ENCODE data around the gene MUC6.

MUC6 gene

DNA sequence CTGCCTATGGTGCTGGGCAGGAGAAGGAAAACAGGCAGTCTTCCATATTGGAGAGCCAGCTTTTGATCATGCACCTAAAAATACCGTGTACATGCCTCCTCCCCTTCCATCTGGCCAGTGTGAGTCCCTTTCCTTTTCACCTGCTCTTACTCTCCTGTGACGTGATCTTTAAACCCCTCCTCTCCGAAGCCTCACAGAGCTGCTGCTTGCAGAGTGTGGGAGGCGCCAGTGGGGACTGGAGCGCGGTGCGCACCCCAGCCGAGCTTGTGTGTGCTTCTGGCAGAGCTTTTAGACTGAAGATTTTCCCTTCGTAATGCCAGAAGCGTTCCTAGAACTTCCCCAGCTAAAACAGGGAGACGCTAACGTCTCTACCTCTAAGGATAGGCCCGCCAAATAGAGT, 29.8 kb downstream of the MUC6 start:
- DNase-seq: no peak

DNA sequence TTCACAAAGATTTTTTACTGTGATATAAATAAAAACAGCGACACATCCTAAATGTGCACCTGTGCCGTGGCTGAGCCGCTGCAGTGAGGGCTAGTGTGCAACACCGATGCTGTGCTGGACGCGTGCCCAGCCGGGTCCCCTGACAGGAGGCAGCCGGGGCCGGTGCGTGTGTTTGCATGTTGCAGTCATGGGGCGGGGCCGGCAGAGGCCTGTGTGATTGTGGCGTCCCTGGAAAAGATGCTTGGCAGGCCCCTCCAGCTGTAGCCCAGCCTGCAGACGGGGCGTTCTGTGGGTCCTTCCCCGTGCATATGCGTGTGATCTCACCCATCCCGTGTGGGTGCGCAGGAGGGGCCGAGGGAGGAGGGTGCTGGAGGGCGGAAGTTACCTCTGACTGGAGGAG, 30.6 kb downstream of the MUC6 start:
- DNase-seq: peak; percentile 76

DNA sequence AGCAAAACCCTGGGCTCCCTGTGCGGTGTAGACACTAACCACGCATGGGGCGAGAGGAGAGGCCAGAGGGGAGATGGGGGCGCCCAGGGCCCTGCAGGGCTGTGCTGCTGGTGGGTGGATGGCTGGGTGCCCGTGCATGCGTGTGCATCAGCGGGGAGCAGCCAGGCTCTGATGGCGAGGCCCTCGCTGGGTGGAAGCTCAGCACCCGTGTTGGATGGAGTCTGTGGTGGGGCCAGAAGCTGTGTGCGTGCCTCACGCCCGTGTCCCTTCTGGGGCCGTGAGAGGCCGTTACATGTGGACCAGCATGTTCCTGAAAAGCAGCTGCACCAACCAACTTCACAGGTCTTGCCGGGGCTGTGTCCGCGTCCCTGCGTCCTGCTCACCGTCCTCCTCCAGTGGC, 33.4 kb downstream of the MUC6 start:
- no peak for DNase-seq

DNA sequence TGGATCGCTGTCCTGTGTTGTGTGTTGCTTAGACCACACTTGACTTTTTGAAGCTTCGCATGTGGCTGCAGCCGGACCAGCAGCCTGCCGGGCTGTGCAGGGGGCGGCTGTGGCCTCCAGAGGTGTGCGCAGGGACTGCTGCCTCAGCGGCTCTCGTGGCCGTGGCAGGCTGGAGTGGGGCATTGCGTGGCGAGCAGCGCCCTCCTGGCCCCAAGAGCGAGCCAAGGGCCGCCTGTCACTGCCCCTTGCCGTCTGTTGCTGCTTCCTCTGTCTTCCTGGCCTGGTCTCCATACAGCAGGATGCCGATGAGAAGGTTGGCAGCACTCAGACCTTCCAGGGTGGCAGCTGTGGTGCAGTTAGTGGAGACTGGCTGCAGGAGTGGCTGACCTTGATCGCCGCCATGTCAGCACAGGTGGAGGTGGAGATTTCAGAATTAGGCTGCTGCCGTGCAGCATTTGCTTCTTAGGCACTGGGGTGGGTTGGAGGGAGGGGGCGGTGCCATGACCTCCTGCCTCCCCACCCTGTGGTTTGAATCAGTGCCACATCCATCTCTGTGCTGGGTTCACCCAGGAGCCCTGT, 34.0 kb downstream of the MUC6 start:
- DNase-seq: no peak

DNA sequence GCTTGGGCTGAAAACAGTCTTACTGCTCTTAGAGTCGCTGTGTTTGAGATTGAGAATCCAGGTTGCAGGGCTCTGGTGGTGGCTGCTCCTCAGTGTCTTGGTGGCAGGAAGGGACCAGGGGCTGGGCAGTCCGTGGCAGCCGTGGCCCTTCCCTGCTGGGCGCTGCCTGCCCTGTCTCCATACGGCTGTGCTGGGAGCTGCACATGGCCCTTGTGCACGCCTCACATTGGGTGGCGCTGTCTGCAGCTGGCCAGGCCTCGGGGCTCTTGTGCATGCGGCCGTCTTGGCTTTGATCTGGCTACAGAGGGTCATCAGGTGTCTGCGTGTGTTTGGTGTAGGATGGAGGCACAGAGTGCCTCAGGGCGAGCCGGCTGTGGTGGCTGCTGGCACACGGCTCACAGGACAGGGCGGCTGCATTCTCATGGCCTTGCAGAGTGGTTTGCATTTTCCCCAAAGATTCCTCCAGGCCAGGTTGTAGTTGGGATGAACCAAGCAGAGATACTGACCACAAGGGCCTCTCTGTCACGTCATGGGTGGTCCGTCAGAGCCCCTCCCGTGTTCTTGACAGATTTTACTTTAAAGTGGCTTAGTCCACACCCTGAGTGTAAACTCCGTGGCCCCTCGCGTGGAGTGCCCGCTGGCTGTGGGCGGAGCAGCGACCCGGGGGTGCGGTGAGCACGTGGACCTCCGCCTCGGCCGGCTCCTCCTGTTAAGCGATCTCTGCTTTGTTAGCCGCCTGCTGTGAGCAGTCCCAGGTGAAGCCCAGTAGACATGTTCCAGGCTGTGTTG, 34.7 kb downstream of the MUC6 start:
- DNase-seq: no peak

DNA sequence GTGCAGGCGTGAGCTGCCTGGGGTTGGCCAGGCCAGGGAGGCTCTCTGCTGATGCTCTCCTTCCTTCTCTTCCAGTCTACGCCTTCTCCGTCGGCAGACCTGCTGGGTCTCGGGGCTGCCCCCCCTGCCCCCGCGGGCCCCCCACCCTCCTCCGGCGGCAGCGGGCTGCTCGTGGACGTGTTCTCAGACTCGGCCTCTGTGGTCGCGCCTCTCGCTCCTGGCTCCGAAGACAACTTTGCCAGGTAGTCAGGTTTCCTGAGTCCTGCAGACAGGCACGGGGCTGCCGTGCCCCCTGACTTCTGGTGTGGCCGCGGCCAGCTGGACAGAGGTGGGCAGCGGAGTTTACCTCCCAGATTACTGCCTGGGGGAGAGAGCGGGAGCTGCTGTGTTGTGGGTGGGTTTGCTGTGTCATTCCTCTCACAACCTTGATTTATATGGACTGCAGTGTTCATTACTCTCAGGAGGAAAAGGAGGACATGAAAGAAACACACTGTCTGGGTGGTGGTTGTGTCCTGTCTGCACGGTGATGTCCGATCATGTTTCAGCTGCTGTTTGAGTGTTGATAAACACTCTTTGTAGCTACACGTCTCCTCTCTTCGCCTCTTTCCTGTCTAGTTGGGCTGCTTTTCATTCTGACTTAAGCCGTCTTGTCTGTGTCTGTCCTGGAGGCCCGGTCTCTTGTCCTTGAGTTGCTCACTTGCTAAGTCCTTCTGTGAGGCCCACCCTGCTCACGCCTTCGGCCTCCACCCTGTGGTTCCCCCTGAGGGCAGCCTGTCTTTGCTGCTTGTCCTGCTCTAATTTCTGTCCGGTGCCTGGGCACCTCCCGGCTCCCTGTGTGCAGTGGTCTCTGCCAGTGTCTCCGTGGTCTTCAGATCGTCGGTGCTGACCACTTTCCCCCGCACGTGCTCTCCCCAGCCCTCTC, 35.9 kb downstream of the MUC6 start:
- no peak for DNase-seq

DNA sequence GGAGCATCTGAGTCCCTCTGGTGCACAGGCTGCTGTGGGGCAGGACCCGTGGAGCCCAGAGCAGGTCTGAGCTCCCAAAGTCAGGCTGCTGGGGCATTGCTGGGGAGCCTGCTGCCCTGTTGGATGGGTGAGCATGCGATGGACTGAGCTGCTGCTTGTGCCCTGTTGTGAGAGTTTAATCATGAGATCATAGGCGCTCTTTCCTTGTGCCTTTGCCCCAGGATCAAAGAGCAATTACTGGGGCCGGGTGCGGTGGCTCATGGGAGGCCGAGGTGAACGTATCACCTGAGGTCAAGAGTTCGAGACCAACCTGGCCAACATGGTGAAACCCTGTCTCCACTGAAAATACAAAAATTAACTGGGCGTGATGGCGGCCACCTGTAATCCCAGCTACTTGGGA, 37.5 kb downstream of the MUC6 start:
- DNase-seq: no peak

DNA sequence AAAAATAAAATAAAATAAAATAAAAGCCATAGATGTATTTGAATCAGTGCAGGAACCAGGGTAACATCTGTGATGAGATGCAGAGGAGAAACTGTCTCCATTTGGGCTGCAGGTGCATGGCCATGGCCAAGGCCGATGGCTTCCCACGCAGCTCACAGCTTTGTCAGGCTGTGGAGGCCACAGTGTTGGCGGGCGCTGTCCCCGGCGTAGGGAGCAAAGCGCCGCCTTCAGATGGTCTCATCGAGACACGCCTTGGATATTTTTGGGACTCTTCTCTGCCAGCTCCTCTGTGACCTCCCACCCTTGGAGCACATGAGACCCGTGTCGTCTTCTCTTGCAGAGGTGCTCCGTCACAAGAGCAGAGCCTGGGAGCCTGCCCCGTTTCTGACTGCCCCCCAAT, 38.6 kb downstream of the MUC6 start:
- DNase-seq: no peak

DNA sequence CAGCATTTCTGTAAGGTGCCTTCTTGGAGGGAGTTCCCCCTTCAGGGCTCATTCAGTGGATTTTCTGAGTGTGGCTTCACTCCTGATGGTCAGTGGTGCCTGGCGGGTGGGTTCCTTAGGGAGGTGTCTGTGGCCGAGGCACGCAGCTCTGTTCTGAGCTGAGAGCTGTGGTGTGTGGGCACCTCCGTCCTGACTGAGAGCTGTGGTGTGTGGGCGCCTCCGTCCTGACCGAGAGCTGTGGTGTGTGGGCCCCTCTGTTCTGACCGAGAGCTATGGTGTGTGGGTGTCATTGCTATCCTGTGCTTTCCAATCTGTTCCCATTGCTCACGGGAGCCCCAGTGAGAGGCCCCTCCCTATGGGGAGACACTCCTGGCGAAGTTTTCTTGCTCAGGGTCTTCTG, 39.8 kb downstream of the MUC6 start:
- DNase-seq: no peak

DNA sequence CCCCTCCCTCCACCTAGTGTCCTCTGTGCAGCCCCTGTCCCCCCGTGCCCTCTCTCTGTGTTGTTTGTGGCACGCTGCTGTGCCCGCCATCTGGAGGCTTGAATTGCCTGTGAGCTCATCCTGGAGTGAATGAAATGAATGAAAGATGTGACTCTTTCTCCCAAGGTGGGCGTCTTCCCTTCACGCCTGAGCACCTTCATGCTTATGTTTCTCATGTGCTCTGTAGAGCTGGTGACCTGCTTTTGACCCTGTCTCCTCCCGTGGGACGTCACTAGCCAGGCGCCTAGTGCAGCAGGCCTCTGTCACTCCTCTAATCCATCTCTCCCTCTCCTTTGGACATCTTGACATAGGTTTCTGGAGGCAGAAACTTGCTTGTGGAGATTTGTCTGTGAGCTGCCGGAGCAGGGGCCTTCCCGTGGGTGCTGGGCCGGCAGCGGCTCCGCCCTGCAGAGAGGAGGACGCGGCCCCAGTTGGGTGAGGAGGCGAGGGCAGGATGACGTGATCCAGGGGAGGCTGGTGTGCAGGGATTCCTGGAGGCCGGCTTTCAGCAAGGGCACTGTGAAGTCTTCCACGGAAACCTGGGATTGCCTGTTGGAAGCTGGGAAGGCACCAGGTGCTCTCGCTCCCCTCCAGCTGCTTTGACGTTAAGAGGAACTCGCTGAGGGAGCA, 40.6 kb downstream of the MUC6 start:
- no peak for DNase-seq

DNA sequence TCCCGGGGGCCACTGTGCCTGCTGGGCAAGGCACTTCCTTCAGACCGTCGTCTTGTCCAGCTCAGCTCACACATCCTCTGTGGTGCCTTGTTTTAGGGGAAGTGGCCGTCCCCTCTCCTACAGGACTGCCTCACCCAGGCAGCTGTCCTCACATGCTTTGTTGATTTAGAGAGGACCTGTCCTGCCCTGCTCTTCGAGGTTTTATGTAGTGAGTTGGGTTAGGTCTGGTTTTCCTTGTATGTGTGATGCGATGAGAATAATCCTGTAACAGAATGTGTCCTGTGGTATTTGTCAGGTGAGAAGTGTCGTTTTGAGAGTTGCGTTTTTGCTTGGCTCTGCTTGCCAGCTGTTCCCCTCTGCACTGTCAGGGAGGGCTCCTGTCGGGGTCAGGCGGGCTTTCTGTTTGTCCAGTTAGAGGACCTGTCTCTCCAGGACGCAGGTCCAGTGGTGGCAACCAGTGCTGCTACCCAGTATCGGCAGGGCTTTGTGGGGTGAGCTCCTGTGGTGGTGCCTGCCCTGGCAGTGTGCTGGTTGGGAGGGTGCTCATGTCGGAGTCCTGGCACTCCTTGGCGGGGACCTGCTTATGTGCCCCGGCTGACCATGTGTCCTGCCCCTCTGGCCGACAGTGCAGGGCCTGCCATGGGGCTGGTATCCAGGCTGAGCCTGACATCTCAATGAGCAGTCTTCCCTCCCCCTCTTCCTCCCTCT, 41.3 kb downstream of the MUC6 start:
- no peak for DNase-seq

DNA sequence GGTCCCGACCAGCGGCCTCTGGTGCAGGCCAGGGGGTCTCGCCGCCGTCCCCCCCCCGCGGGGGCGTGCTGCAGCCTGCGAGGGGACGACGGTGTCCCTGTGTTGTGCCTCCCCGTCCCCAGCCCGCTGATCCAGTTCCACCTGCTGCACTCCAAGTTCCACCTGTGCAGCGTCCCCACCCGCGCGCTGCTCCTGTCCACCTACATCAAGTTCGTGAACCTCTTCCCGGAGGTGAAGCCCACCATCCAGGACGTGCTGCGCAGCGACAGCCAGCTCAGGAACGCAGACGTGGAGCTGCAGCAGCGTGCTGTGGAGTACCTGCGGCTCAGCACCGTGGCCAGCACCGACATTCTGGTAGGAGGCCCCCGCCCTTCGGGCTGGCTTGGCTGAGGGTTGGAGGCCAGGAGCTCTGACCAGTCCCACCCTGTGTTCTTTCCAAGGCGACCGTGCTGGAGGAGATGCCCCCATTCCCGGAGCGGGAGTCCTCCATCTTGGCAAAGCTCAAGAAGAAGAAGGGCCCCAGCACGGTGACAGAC, 42.8 kb downstream of the MUC6 start:
- no peak for DNase-seq

DNA sequence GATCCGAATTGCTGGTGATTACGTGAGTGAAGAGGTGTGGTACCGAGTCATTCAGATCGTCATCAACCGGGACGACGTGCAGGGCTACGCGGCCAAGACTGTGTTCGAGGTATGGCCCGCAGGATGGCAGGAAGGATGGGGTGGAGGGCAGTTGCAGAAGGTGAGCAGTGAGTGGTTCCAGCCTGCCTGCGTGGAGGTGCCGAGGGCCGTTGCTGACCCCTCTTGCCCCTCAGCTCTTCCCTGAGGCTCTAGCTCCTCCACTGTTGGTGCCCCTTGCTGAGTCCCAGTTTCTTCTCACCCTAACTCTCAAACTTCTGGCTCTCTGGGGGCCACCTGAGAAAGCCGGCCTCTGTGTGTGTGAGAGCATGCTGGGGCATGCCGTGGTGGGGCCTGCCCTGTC, 43.9 kb downstream of the MUC6 start:
- no peak for DNase-seq

DNA sequence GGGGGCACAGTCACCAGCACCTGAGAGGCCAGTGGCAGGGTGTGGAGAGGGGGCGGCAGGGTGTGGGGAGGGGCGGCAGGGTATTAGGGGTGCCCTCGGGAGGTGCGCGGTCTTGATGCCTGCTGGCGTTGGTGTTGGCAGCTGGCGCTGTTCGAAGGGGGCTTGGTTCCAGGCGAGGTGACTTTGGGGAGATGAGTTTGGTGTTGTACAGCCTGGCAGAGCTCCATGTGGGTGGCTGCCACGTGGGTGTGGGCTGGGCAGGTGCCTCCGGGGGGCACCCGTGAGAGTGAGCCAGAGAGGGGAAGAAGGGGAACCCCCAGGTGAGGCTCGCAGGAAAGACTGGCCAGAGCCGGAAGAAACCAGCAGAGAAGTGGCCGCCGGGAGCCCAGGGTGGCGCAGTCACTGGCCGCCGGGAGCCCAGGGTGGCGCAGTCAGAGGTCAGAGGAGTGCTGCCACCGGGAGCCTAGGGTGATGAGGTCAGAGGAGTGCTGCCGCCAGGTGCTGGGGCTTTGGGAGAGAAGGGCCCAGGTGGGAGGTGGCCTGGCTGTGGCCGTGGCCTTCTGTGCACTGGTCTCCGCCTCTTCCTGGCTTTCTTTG, 44.7 kb downstream of the MUC6 start:
- DNase-seq: no peak

DNA sequence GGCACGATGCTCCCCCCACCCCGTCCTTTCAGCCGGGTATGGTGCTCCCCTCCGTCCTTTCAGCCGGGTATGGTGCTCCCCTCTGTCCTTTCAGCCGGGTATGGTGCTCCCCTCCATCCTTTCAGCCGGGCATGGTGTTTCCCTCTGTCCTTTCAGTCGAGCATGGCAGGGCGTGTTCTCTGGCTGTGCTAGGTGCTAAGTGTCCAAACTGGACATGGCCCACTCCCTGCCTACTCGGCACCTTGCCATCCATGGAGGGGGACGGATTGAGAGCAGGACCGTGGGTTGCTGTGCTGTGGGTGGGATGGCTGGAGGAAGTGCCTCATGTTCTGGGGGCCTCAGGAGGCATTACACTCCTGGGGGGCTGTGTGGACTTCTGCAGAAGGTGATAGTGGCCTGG, 45.5 kb downstream of the MUC6 start:
- DNase-seq: no peak

DNA sequence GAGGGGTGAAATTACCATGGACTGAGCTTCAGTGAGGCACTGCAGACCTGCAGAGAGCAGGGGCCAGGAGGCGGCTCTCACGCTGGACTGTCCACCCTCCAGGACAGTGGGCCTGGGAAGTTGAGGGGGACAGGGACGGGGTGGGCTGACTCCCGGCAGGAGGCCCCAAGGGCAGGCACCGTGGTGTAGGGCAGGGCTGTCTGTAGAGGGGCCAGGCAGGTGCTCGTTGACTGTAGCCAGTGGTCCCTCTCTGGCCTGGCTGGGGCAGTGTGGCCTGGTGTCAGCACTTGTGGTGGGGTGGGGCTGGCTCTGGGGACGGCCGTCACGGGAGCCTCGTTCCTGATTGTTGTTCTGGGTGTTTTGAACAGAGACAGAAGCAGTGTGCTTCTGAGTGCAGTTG, 46.4 kb downstream of the MUC6 start:
- DNase-seq: no peak

DNA sequence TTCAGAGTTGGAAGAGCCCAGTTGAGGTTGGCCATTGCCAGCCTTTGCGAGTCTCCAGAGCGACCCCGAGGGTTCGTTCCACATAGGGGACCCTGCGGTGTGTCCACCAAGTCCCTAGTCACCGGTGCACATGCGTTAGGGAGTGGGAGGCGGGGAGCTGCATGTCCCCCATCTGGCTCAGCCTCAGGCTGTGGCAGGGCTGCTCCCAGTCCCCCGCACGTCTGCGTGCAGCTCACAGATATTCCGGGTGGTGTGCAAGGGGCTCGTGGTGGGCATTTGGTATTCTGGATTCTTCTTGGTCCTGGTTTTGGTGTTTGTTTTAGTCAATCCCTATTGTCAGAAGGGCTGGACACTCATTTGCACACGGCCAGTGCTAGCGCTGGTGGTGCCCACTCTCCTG, 48.8 kb downstream of the MUC6 start:
- DNase-seq: no peak

DNA sequence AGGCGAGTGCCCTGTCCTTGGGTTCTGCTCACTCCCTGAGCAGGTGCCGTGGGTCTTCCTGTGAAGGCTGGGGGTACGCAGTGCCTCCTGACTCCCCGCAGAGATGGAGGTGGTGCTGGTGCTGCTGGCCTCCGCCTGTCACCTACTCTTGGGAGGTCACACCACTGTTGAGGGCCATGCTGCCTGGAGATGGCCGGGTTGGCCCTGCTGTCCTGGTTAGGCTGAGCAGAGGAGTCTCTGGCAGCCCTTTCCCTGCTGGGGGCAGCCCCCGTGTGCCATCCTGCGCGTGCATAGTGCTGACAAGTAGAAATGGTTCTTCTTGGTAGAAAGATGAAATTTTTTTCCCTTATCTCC, 49.6 kb downstream of the MUC6 start:
- DNase-seq: no peak

DNA sequence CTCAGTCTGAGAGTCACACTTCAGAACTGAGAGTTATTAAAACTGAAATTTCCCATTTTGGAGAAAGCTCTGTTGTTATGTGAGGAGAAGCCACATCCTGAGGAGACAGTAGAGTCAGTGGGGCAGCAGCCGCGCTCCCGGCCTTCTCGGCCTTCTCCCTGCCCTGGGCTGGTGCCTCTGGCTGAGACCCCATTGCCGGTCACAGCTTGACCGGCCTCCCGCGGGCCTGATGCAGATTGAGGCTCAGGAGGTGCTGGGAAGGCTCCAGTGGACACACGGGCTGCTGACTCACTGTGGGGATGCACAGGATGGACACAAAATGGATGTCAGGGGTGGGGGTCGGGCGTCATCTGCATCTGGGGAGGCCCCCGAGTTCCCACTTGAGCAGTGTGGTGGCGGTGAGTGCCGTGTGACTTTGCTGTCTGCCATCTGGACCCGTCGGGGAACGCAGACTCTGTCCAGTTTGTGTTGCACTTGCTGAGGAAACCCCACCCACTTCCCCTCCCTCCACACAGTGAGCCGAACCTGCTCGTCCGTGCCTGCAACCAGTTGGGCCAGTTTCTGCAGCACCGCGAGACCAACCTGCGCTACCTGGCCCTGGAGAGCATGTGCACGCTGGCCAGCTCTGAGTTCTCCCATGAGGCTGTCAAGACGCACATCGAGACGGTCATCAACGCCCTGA, 50.1 kb downstream of the MUC6 start:
- no peak for DNase-seq

DNA sequence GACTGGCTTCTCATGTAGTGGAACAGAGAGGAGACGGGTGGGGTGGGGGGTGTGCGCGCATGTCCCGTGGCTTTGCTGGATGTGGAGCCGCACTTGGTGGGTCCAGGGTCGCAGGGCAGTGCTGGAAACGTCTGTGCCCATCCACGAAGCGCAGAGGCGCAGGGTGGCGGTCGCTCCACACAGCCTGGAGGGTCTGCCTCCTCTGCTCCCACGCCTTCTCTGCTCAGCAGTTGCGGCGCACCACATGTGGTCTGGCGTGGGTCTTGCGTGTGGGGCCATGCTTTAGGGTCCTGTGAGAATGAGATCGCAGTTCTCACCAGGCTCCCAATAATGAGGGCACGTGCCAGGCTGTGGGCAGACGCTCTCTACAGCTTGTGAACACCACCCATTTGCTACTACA, 50.7 kb downstream of the MUC6 start:
- no peak for DNase-seq

DNA sequence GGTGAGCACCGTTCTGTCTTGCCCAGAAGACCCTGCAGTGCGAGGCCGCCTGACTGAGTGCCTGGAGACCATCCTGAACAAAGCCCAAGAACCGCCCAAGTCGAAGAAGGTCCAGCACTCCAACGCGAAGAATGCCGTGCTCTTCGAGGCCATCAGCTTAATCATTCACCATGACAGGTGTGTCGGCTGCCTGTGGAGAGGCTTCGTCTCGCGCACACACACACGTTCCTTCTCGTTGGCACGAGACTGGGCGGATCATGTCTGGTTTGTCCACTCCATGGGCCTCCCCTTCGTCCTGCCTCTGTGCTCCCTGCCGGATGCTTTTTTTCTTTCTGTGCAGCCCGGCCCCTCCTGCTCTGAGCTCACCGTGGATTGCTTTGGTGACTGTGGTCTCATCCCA, 51.1 kb downstream of the MUC6 start:
- no peak for DNase-seq

DNA sequence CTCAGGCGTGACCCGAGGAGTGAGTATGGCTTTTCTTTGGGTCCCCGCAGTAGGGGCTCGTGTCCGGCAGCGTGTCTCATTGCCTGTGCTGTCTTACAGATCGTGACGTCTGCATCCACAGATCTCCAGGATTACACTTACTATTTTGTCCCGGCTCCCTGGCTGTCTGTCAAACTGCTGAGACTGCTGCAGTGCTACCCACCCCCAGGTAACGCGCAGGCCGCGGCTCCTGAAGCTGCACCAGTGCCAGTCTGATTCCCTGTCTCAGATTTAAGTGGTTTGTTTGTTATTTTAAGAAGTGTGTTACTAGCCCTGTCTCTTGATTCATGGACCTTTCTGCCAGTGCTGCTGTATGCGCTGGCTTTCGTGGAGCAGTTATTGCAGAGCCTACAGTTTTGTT, 52.0 kb downstream of the MUC6 start:
- no peak for DNase-seq

Measured in left hindlimb (tissue), 1 donor.